NCI-H526 (cell line): ENCODE data around the gene SLC66A1.

ENCODE experiments used
- DNase-seq, 2 experiments: peaks; one replicate each; lab custom pipeline; 2025; lab: John Stamatoyannopoulos, UW

SLC66A1 gene

DNA sequence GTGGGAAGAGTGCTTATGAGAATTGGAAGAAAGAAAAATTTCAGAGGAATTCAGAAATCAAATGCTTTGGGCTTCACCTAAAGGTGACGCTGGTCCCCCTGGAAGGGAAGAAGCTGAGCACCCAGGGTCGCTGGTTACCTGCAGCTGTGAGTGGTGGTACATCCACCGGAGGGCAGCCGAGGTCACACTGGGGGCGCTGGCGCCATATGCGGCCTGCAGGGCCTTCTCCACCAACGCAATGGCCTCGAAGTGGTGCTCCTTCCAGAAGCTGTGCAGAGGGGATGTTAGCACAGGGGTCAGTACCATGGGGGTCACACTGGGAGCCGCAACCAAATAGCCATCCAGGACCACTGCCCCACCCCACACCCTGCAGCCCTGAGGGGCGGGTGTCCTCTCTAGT, 6.2 kb upstream of the SLC66A1 start:
- DNase-seq = no peak

DNA sequence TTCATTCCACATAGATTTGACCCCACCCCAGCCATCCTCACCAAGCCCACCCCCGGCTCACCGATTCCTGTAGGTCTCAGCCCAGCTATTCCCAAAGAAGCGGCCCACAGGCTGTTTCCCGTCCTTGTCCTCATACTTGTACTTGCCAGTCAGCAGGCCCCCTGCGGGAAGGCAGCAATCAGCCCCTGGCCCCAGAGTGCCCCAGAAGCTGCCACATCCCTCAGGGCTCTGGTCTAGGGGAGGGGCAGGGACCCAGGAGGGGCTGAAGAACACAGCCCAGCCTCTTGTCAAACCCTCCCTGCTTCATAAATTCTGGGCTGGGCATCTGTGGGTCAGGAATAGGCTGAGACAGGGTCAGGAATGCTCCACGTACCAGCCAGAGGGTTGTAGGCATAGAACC, 5.2 kb upstream of the SLC66A1 start:
- no peak for DNase-seq

DNA sequence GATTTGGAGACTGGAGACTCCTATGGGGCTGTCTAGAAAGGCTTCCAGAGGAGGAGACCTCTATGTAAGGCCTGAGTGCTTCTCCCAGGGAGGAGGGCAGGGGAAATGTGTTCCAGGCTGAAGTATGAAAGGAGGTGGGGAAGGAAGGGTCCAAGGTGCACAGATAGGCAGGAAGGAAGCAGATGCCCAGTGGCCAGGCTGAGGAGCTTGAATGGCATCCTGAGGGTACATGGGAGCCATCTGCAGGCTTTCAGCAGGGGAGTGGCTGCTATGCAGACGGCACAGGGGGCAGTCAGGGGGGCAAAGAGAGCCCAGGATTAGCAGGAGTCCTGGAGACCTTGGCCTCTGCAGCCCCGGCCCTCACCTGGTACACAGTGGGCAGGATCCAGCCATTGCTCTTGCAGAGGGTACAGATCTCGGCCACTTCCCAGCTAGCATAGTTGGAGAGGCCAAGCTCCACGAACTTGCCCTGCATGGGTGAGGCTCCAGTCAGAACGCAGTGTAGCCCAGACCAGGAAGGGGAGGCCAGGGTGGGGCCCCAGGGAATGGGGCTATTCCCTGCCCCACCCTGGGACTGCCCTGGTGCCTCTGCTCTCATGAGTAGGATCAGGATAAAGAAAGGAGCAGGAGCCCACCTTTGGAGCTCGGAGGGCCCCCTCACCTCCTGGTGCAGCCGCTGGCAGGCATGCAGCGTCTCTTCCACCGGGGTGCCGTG, 4.2 kb upstream of the SLC66A1 start:
- no peak for DNase-seq

DNA sequence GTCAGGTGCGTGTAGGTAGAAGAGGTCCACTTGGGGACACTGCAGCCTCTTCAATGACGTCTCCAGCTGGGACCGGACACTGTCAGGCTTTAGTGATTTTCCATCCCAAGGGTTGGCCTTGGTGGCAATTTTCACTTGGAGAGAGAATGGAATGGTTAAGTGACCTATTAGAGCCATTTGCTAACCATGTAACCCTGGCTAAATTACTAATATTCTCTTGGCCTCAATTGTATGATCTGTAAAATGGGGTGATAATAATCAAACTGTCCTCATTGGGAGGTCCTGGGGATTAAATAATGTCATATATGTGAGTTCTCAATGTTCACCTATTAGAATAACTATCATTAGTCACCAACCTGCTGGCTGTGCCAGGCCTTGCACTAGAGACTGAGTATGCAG, 3.6 kb upstream of the SLC66A1 start:
- DNase-seq = no peak

DNA sequence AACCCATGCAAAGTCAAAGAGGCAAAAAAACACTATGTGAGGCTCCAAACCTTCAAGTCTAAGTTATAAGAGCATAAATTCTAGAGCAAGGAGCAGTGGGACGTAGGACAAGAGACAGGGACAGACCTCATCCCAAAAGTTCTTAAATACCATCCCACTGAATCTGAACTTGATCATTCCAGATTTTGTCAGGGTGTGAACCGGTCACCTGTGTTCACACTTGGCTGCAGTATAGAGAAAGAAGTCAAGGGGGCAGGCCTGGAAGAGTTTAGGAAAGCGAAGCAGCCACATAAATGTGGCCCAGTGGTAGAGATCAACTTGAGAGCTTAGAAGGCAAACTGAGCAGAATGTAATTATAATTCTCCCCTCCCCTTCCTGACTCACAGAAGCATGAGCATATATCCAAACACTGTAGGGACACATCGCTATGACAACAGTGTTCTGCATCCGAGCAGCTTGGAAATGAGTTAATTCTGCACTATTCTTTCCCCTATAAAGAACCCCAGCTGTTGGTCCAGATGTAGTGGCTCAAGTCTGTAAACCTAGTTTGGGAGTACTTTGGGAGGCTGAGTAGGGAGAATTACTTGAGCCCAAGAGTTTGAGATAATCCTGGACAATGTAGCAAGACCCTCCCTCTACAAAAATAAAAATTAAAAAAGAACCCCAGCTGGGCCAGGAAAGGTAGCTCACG, 2.9 kb upstream of the SLC66A1 start:
- DNase-seq = no peak

DNA sequence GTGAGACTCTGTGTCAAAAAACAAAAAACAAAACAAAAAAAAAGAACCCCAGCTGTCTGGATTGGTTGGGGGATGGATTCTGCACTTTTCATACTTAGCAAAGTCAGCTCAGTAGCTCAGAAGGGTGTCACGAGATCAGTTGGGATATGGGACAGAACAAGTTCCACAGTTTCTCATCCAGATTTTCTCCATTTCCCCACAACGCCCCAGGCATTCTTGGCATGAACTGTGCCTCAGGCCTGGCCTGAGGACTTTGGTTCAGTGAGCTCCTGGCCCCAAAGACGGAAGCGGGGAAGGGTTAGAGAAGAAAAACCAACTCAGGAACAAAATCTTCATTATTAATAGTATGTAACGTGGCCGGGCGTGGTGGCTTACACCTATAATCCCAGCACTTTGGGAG, 2.1 kb upstream of the SLC66A1 start:
- no peak for DNase-seq

DNA sequence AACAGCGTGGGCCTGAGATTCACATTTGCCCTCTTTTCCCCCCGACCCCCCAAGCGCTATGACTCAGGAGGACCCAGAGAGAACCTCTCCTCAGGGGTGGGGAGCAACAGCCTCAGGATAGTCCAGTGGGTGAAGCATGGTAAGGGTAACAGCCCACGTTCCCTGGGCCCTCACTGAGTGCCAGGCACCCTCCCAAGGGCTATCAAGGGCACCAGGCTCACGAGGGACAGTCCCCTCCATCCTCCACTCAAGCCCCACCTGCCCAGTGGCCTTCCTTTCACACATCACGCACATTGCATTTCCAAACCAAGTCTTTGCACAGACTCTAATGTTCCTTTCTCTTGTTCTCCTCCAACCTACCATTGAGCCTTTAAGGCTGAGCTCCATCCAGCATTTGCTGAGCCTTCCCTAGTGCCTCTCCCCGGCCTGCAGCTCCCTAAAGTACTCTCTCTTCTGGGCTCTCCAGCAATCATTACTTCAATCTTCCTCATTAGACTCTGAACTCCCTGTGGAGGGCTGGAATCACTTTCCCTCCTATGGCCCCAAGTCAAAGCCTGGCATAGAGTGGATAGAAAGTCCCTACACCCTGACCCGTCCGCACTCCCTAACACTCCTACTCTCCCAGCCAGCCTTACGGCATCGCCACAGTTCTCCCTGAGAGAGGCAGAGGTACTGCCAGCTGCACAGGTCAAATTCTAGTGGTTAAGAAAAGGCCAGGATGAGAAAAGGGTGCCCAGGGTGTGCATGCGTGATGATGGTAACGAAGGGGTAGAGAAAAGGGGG, 1.2 kb upstream of the SLC66A1 start:
- DNase-seq = peak in 1 of 2 experiments; percentile 36

DNA sequence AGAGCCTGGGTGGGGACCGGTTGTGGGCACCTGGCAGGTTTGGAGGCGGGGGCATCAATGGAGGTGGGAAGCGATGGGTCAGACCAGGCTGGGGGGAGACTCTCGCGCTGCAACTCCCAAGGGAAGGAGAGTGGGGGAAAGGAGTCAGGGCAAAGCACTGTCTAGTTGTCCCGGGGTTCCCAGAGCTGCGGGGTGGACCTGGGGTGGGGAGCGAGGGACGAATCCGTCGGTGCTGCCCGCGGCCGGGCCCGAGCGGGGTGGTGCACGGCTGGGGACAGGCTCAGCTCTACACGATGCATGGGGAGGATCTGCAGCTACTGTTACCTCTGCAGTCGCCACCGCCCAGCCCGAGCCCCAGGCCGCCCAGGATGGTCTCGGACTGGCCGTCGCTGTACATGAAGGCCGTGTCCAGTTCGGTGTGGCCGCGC, 609 bp upstream of the SLC66A1 start:
- DNase-seq = peak in 1 of 2 experiments; percentile 47

DNA sequence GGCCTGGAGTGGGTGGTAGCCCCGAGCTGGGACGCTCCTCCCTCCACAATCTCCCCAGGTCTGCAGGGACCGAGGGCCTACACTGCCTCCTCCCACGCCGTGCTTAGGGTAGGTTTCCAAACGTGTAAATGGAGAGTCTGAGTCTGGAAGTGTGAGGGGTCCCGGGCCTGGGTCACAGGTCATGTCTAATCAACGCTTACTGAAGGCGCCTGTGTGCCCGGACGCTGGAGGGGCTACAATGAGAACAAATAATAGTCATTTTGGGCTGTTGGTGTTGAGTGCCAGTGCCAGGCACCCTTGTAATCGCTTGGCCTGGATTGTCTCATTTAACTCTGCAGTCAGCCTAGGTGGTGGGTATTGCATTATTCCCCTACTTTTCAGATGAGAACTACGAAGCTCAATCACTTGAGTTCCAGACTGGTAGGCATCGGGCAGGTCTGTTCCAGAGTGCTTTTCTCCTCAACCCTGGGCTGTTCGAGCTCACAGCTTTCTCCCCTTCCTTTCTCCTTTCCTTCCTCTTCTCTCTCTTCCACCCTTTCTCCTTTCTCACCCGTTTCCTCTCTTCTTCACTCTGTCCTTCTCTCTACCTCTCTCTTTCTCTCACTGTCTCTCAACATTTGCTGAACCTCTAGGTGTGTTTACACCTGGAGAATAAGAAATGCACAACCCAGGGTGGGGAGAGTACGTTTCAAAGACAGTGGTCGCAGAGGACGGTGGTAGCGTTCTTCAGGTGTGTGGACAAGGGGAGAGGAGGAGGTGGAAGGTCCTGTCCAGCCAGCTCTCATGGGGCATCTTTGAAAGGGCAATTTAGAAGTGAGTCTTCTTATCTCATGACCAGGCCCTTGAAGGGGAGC, 883 bp downstream of the SLC66A1 start:
- no peak for DNase-seq

DNA sequence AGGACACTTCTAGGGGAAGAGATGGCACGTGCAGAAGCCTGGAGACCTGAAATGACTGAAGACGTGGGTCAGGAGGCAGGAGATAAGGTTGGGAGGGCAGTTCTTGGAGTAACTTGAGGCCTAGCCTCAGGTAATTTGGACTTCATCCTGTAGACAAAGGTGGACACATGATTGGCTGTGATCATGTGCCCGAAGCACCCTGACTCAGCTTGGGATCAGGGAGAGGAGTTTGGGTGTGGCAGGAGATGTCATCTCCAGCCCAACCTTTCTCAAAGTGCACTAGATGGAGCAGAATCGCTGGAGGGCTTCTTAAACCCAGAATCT, 1.5 kb downstream of the SLC66A1 start:
- no peak for DNase-seq

DNA sequence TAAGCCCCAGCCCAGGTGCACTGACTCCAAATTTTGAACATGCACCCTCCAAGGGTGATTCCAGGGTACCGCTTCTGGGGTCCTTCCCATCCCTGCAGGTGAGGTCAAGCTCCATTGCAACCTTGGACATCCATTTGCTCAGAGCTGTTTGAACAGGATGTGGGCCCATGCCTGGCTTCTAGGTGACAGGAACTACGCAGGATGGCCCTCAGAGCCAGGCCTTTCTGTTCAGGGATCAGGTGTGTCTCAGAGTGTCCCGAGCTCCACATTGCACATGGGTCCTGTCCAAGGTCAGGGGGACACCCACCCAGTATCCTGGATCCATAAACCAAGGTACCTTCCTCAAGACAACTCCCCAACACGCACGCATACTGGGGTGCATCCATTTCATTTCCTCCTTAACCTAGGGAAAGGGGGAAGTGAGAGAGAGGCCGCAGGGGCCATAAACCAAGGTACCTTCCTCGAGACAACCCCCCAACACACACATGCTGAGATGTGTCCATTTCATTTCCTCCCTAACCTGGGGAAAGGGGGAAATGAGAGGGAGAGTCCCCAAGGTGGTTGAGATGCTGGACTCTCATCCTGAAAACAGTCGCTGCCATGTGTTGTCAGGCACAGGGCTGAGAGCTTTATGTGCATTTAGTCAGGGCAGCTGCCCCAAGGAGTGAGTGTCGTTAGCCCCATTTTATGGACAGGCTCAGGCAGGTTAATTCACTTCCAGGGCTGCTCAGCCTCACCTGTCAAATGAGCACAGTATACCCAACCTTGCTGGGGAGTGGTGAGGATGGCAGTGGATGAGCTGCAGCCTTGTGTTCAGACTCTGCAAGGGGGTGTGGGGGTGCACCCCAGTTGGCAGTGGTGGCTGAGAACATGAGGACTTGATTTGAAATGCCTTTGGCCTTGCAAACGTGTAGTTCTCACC, 2.1 kb downstream of the SLC66A1 start:
- DNase-seq = no peak

DNA sequence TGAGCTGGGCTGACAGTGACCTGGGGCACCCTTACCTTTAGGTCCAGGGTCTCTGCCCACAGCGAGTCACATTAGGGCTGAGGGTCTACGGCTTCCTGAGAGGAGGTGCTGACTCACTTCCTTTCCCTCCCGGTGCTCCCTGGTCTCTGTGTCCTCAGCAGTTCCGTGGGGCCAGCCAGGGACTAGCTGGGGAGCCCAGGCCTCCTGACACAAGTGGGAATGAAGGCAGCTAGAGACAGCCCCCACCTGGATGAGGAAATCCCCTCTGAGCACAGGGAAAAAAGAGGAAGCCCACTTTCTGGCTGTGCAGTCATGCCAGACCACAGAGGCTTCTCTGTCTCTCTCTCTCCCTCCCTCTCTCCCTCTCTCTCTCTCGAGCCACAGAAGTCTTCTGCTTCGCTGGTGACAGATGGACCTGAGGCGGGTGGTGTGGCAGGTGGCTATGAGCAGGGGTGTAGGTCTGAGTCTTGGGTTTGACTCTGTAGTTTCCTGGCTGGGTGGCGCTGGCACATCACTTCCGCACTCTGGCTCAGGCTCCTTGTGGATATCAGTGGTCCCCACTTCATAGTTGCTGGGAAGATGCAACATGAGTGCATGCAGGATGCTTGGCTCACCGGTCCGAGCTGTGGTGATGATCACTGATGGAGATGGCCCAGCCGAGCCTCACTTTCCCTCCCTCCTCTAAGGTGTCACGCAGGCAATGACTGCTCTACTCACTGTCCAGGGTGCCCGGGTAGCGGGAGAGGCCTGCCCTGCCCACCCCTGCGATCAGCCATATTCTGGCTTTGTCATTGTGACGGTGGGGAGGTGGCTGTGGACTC, 3.5 kb downstream of the SLC66A1 start:
- DNase-seq = no peak

DNA sequence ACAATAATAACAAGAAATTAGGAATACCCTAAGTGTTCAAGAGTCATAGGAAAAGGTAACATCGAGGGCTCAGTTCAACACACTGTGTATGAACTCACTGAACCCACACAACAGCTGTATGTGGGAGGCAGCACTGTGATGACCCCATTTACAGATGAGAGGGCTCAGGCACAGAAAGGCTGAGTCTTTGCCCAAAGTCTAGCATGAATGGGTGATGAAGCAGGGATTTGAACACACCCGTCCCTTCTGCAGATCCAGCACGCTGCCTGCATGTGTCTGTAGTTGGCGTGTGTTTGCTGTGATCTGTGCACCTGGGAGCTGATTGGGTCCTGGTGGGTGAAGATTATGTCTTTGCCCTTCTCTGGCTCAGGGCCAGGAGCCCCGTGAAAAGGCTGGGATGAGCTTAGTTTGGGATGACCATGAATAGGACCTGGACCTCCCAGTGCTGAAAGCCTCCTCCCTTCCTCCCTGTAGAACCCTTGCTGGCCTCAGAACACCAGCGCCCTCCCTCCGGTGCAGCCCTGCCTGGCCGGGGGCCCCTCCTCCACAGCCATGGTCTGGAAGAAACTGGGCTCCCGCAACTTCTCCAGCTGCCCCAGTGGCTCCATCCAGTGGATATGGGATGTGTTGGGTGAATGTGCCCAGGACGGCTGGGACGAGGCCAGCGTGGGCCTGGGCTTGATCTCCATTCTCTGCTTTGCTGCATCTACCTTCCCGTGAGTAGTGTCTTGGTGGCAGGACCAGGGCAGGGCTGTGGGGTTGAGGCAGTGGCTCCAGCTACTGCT, 5.2 kb downstream of the SLC66A1 start:
- DNase-seq = no peak

DNA sequence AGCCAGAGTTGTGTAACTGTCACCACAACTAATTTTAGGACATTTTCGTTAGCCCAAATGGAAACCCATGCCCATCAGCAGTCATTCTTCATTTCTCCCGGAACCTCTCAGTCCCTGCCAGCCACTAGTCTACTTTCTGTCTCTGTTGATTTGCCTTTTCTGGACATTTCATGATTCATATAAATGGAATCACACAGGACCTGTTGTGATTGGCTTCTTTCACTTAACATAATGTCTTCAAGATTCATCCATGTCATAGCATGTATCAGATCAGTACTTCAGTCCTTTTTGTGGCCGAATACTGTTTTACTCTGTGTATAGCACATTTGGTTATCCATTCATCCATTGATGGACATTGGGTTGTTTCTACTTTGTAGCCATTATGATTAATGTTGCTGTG, 7.1 kb downstream of the SLC66A1 start:
- DNase-seq = no peak

DNA sequence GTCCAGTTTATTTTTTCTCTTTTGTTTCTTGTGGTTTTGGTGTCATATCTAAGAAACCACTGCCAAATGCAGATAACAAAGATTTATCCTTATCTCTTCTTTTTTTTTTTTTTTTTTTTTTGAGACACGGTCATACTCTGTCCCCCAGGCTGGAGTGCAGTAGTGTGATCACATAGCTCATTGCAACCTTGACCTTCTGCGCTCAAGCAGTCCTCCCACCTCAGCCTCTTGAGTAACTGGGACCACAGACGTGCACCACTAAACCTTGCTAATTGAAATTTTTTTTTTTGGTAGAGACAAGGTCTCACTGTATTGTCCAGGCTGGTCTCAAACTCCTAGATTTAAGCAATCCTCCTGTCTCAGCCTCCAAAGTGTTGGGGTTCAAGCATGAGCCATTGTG, 8.9 kb downstream of the SLC66A1 start:
- DNase-seq = no peak

DNA sequence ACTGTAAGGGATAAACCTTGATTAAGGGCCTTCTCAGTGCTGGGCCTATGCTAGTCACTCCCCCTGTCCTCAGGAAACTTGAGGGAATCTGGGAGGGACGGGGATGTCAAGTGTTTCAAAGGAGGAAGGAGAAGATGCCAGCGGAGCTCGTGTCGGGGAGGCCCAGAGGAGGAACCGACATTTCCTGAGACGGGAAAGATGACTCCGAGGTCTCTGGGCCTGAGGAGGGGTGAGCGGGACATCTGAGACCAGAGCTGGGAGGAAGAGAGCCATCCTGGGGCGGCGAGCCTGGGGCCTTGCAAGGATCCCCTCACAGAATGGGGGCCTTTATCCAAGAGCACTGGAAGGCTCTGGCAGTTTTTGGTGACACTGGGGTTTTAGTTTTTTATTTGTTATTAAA, 10.4 kb downstream of the SLC66A1 start:
- no peak for DNase-seq

DNA sequence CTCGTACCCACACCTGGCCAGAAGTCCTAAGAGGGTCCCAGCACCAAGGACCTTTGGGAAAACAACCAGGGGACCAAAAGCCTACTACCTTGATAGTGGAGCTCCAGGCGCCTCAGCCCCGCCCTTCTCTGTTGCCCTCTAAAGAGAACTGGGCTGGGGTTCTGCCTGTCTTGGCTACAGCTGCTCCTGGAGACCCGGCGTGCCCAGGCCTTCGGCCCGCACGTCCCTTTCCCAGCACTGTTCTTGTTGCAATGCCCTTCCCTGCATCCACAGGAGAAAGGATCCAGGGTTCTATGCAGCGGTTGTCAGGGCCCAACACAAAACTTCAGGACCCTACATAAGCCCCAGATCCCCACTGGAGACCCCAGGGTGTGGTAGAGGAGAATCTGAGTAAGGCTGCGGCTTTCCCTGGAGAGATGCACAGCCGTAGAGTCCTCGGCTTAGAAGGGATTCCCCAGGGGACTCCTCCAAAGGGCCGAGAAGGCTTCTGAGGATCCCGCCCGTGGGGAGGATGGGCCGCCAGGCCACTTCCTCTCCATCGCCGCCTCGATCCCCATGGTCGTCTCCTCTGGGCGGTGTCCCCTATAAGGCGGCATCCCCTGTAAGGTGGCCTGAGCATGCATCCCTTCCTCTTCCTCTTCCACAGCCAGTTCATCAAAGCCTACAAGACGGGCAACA, 12.0 kb downstream of the SLC66A1 start:
- DNase-seq = no peak

DNA sequence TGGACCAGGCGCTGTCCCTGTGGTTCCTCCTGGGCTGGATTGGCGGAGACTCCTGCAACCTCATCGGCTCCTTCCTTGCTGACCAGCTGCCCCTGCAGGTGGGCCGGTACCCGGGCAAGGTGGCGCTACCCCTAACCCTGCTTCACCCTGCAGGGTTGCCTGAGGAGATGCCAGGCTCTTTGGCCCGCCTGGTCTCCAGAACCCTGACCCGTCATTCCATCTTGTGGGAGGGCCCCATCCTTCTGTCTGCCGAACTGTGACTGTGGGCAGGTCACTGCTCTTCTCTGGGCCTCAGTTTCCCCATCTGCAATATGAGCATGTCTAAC, 12.5 kb downstream of the SLC66A1 start:
- no peak for DNase-seq

DNA sequence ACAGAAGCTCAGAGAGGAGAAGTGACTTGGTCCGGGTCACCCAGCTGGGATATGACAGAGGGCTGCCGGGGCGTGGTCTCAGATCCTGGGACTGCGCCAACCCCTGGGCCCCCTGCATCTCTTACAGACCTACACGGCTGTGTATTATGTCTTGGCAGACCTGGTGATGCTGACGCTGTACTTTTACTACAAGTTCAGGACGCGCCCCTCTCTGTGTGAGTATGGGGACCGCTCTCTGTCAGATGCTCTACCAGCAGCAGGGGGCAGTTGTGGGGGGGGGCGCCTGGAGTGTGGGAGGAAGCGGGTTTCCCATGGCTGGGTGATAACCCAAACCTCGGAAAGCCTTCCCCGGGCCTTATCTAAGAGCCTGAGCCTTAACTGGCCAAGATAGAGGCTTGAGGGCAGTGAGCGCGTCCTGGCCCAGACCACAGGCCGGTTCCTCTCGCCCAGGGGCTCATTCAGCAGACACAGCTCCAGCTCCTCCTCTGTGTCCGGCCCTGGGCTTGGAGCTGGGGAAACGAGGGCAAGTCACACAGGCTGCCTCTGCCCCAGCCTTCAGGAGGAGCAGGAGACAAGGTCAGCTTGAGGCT, 13.3 kb downstream of the SLC66A1 start:
- no peak for DNase-seq
